ENCODE data around the gene RBM18. TPM values are rescaled to one million over a fixed set of nuclear protein-coding genes. Genes with fewer than 3 reads are reported as not detected.

The RBM18 gene
- total RNA-seq, 1 experiment from 2014 or later = 19.2 TPM

GRCh38 chr9:122248448-122248865 is 16.2 kb downstream of the RBM18 start:
- Histone ChIP-seq H3K36me3 (ENCODE audit: control insufficient read depth, insufficient read depth, low read length) (peaks cover 10% of the 10 kb centered on the region), H3K27me3 (ENCODE audit: control insufficient read depth, insufficient read depth, low read length) (no peaks in the 10 kb centered on the region), H3K4me3 (ENCODE audit: low read depth in 2 of 2, low read length in 2 of 2) (no peak overlapping the region), H3K4me1 (ENCODE audit: control insufficient read depth, insufficient read depth, low read length) (no peaks in the 10 kb centered on the region), H3K27ac (ENCODE audit: low read length) (no peak overlapping the region), H3K9me3 (ENCODE audit: control insufficient read depth, insufficient read depth, low read depth, low read length) (no peaks in the 10 kb centered on the region)
- intact Hi-C loops (cut with micrococcal nuclease; ENCODE audit: unreplicated experiment) = no loop called here
- ChIA-PET POLR2A (no interaction called here), CTCF (no interaction called here)
- ATAC-seq (no peak), DNase-seq (ENCODE audit: low read depth, low spot score) (no peak)
- BruUV-seq (replicated peaks) = no TSS peak
- in situ Hi-C loops (cut with HindIII; ENCODE audit: low pct_unique_long_range_greater_than_20kb, low sequenced_read_pairs) = no loop called here
- no peak for TF ChIP-seq REST (IDR thresholded peaks at IDR 0.05; ENCODE audit: insufficient read depth in 1 of 2, low read depth in 2 of 2, low read length in 1 of 2)
- TF ChIP-seq SIN3A (IDR thresholded peaks at IDR 0.05; ENCODE audit: borderline replicate concordance, insufficient read depth, low read depth, low read length) = no peak
- TF ChIP-seq CTCF (IDR thresholded peaks at IDR 0.05) = no peak
- no peak for TF ChIP-seq TCF7L2 (IDR thresholded peaks at IDR 0.05; ENCODE audit: low read depth, low read length)
- TF ChIP-seq POLR2AphosphoS5 (IDR thresholded peaks at IDR 0.05; ENCODE audit: low read depth, low read length) = no peak

- BruUV-seq (replicated peaks) = no TSS peak
- Histone ChIP-seq H3K27me3 (ENCODE audit: control insufficient read depth, insufficient read depth, low read length) (no peaks in the 10 kb centered on the region), H3K36me3 (ENCODE audit: control insufficient read depth, insufficient read depth, low read length) (peaks cover 12% of the 10 kb centered on the region), H3K4me3 (ENCODE audit: low read depth in 2 of 2, low read length in 2 of 2) (no peak overlapping the region), H3K9me3 (ENCODE audit: control insufficient read depth, insufficient read depth, low read depth, low read length) (no peaks in the 10 kb centered on the region), H3K27ac (ENCODE audit: low read length) (no peak overlapping the region), H3K4me1 (ENCODE audit: control insufficient read depth, insufficient read depth, low read length) (no peaks in the 10 kb centered on the region)
- ChIA-PET POLR2A (no interaction called here), CTCF (no interaction called here)
- ATAC-seq = no peak
- TF ChIP-seq REST (IDR thresholded peaks at IDR 0.05; ENCODE audit: insufficient read depth in 1 of 2, low read depth in 2 of 2, low read length in 1 of 2) = no peak
- TF ChIP-seq TCF7L2 (IDR thresholded peaks at IDR 0.05; ENCODE audit: low read depth, low read length) = no peak
- no peak for TF ChIP-seq POLR2AphosphoS5 (IDR thresholded peaks at IDR 0.05; ENCODE audit: low read depth, low read length)
- TF ChIP-seq CTCF (IDR thresholded peaks at IDR 0.05) = no peak
- no peak for TF ChIP-seq SIN3A (IDR thresholded peaks at IDR 0.05; ENCODE audit: borderline replicate concordance, insufficient read depth, low read depth, low read length)
- DNase-seq (ENCODE audit: low read depth, low spot score) = no peak
- in situ Hi-C loops (cut with HindIII; ENCODE audit: low pct_unique_long_range_greater_than_20kb, low sequenced_read_pairs) = no loop called here
- intact Hi-C loops (cut with micrococcal nuclease; ENCODE audit: unreplicated experiment) = no loop called here
Observed at GRCh38 chr9:122246666-122247065, 18.0 kb downstream of the RBM18 start.

All from Panc1 (cell line).